H1 (cell line): ENCODE data around the gene RNF225. TPM values are rescaled to one million over a fixed set of nuclear protein-coding genes. Genes with fewer than 3 reads are reported as not detected.

Source experiments
- CTCF ChIA-PET: fragments of 300-600 bp; sonication (Branson Sonifier 250); formaldehyde crosslinking; loops from one replicate; lab custom pipeline; 2021; ENCODE audit not compliant: partially characterized antibody; lab: Charles Lee
- POLR2A ChIA-PET: fragments of 300-600 bp; sonication (Branson Sonifier 250); formaldehyde crosslinking; loops from one replicate; lab custom pipeline; 2021; ENCODE audit warnings: inconsistent platforms; ENCODE audit not compliant: partially characterized antibody; lab: Charles Lee
- DNase-seq, 2 experiments: peaks; one replicate each; pipeline versions ENCODE4 v3.0.0 to v3.0.0-alpha.2; 2010 to 2022; ENCODE audit warnings: low spot score in 2 of 2, low read depth in 1 of 2, mixed read lengths in 1 of 2
- FAIRE-seq: peaks from 2 replicates; lab custom pipeline; 2011; peaks lifted over from hg19 to GRCh38; lab: Jason Lieb, UNC
- H2AFZ ChIP-seq: 2 replicates; pipeline ENCODE4 v1.8.1; 2012; ENCODE audit warnings: low read length, inconsistent platforms
- H2AK5ac ChIP-seq: 2 replicates; pipeline ENCODE4 v1.6.1; 2013; ENCODE audit warnings: low read depth, low read length
- H2BK120ac ChIP-seq: replicated peaks from 2 replicates; pipeline ENCODE3; 2013; ENCODE audit warnings: low read depth, low read length, inconsistent platforms
- H2BK12ac ChIP-seq: 2 replicates; pipeline ENCODE4 v1.6.1; 2013; ENCODE audit warnings: low read depth, low read length
- H2BK15ac ChIP-seq: 2 replicates; pipeline ENCODE4 v1.6.1; 2013; ENCODE audit warnings: low read length
- H2BK20ac ChIP-seq: 2 replicates; pipeline ENCODE4 v1.6.1; 2013; ENCODE audit warnings: low read length
- H2BK5ac ChIP-seq: 2 replicates; pipeline ENCODE4 v1.6.1; 2013; ENCODE audit warnings: low read depth, low read length
- H3K14ac ChIP-seq: 2 replicates; pipeline ENCODE4 v1.6.1; 2013; ENCODE audit warnings: inconsistent platforms; ENCODE audit not compliant: insufficient read length
- H3K18ac ChIP-seq: 2 replicates; pipeline ENCODE4 v1.6.1; 2013; ENCODE audit warnings: low read length; ENCODE audit errors: extremely low read depth
- H3K23ac ChIP-seq: 2 replicates; pipeline ENCODE4 v1.6.1; 2013; ENCODE audit warnings: inconsistent platforms; ENCODE audit not compliant: insufficient read length
- H3K23me2 ChIP-seq: 2 replicates; pipeline ENCODE4 v1.6.1; 2013; ENCODE audit warnings: low read depth, low read length
- H3K27ac ChIP-seq: 2 replicates; pipeline ENCODE4 v1.6.1; 2011; ENCODE audit warnings: low read depth, low read length, inconsistent platforms
- H3K27me3 ChIP-seq, 4 experiments: replicated peaks in 1 of 4; 1 replicate in 1 of 4; 2 replicates in 3 of 4; pipeline versions ENCODE4 v1.6.1 to v1.8.1; 2011 to 2013; ENCODE audit warnings: low read length in 3 of 4, mild to moderate bottlenecking in 3 of 4, inconsistent platforms in 2 of 4, mixed read lengths in 2 of 4, moderate library complexity in 1 of 4; ENCODE audit not compliant: control insufficient read depth in 3 of 4, insufficient read depth in 3 of 4; ENCODE audit errors: extremely low read depth in 1 of 4
- H3K36me3 ChIP-seq, 4 experiments: 2 replicates each; pipeline versions ENCODE4 v1.6.1 to v1.8.1; 2011 to 2013; ENCODE audit warnings: mild to moderate bottlenecking in 4 of 4, low read length in 3 of 4, moderate library complexity in 2 of 4, control low read depth in 1 of 4, inconsistent platforms in 1 of 4; ENCODE audit not compliant: insufficient read depth in 4 of 4, control insufficient read depth in 2 of 4
- H3K4ac ChIP-seq: replicated peaks from 2 replicates; pipeline ENCODE3; 2013; ENCODE audit warnings: low read length, low read depth, mixed read lengths, inconsistent platforms; ENCODE audit not compliant: insufficient read length
- H3K4me1 ChIP-seq, 4 experiments: replicated peaks in 1 of 4; 1 replicate in 1 of 4; 2 replicates in 3 of 4; pipeline versions ENCODE4 v1.6.1 to v1.8.1; 2011 to 2013; ENCODE audit warnings: low read length in 3 of 4, inconsistent platforms in 2 of 4, mixed read lengths in 1 of 4; ENCODE audit not compliant: insufficient read depth in 4 of 4, control insufficient read depth in 3 of 4
- H3K4me2 ChIP-seq, 2 experiments: 2 replicates each; pipeline versions ENCODE4 v1.6.1 to v1.8.1; 2011 to 2013; ENCODE audit warnings: low read depth in 2 of 2, low read length in 2 of 2, control low read depth in 1 of 2, inconsistent platforms in 1 of 2, mild to moderate bottlenecking in 1 of 2; ENCODE audit not compliant: insufficient read depth in 1 of 2
- H3K4me3 ChIP-seq, 4 experiments: fragments of 200-600, 300-600 bp in 1 of 4; sonication (generic), shearing (Covaris generic), sonication (Bioruptor Twin) in 1 of 4; 2 replicates each; pipeline versions ENCODE4 v1.5.1 to v1.8.1; 2011 to 2016; ENCODE audit warnings: low read length in 4 of 4, low read depth in 3 of 4, control low read depth in 2 of 4, inconsistent platforms in 2 of 4, mild to moderate bottlenecking in 2 of 4, mixed read lengths in 1 of 4, moderate library complexity in 1 of 4; ENCODE audit not compliant: insufficient read depth in 2 of 4; ENCODE audit errors: extremely low read depth in 1 of 4
- H3K56ac ChIP-seq: replicated peaks from 2 replicates; pipeline ENCODE3; 2013; ENCODE audit warnings: low read depth, mild to moderate bottlenecking, mixed read lengths, low read length, inconsistent platforms; ENCODE audit not compliant: insufficient read length
- H3K79me1 ChIP-seq: 2 replicates; pipeline ENCODE4 v1.6.1; 2013; ENCODE audit warnings: low read depth, low read length, control low read depth
- H3K79me2 ChIP-seq, 2 experiments: 2 replicates each; pipeline versions ENCODE4 v1.6.1 to v1.8.1; 2012 to 2013; ENCODE audit warnings: low read length in 2 of 2, mild to moderate bottlenecking in 2 of 2, inconsistent platforms in 1 of 2; ENCODE audit not compliant: insufficient read depth in 2 of 2, control insufficient read depth in 1 of 2
- H3K9ac ChIP-seq, 4 experiments: replicated peaks in 1 of 4; 1 replicate in 1 of 4; 2 replicates in 3 of 4; pipeline versions ENCODE4 v1.6.1 to v1.8.1; 2011 to 2013; ENCODE audit warnings: low read depth in 3 of 4, low read length in 3 of 4, control low read depth in 2 of 4, mild to moderate bottlenecking in 2 of 4, moderate library complexity in 2 of 4, inconsistent platforms in 1 of 4; ENCODE audit errors: extremely low read depth in 1 of 4
- H3K9me3 ChIP-seq, 2 experiments: 2 replicates each; pipeline versions ENCODE4 v1.6.1 to v1.8.1; 2012 to 2013; ENCODE audit warnings: mild to moderate bottlenecking in 2 of 2, moderate library complexity in 2 of 2, control low read depth in 1 of 2, inconsistent platforms in 1 of 2, low read depth in 1 of 2, low read length in 1 of 2, mixed read lengths in 1 of 2; ENCODE audit not compliant: insufficient read depth in 2 of 2
- H4K20me1 ChIP-seq, 2 experiments: replicated peaks in 1 of 2; 2 replicates each; pipeline versions ENCODE3 to v1.8.1; 2011 to 2013; ENCODE audit warnings: inconsistent platforms in 2 of 2, low read length in 2 of 2, mild to moderate bottlenecking in 1 of 2; ENCODE audit not compliant: insufficient read depth in 2 of 2, control insufficient read depth in 1 of 2
- H4K5ac ChIP-seq: 2 replicates; pipeline ENCODE4 v1.6.1; 2013; ENCODE audit warnings: low read length, low read depth, mixed read lengths, inconsistent platforms; ENCODE audit not compliant: insufficient read length
- H4K8ac ChIP-seq: 2 replicates; pipeline ENCODE4 v1.8.0; 2013; ENCODE audit warnings: mild to moderate bottlenecking, moderate library complexity, low read length, inconsistent platforms; ENCODE audit not compliant: insufficient read depth; ENCODE audit errors: extremely low read depth
- H4K91ac ChIP-seq: replicated peaks from 2 replicates; pipeline ENCODE3; 2013; ENCODE audit warnings: low read length, mixed read lengths, inconsistent platforms; ENCODE audit not compliant: insufficient read length
- RAD21 ChIP-seq, 2 experiments: IDR thresholded peaks in 1 of 2; conservative IDR thresholded peaks in 1 of 2; 2 replicates each; pipeline ENCODE4 v1.6.1; 2011; ENCODE audit warnings: low read depth in 2 of 2, low read length in 2 of 2, improper control_type of control experiment in 1 of 2, inconsistent platforms in 1 of 2, mild to moderate bottlenecking in 1 of 2, moderate library complexity in 1 of 2
- TEAD4 ChIP-seq: IDR thresholded peaks from 2 replicates; pipeline ENCODE4 v1.6.1; 2012; ENCODE audit warnings: low read depth, low read length, inconsistent platforms, mixed read lengths
- WGBS, 2 experiments: shearing (Covaris generic) in 1 of 2; methylation state at CpG; one replicate each; pipeline versions ENCODE4 v1.1.6 to v1.1.7; 2013 to 2015; ENCODE audit warnings: low lambda C conversion rate in 2 of 2, mixed read lengths in 2 of 2, inconsistent platforms in 1 of 2, low coverage in 1 of 2, missing lambda C conversion rate in 1 of 2; ENCODE audit not compliant: insufficient replicate concordance in 2 of 2, insufficient coverage in 1 of 2, insufficient read length in 1 of 2; ENCODE audit errors: extremely low coverage in 1 of 2, missing lambda C conversion rate in 1 of 2; 5-methylcytosine and 5-hydroxymethylcytosine counted together
- polyA plus RNA-seq, 7 experiments: library from polyadenylated mRNA; depleted of rRNA in 3 of 7; stranded (reverse) in 5 of 7; unstranded in 2 of 7; fragments of >200 nt in 5 of 7; fragments of 200-250 nt in 2 of 7; gene quantifications; 1 replicate in 5 of 7; 2 replicates in 1 of 7; 4 replicates in 1 of 7; pipeline versions ENCODE4 v1.2.1 to v1.2.3, GENCODE V29; 2011 to 2013; ENCODE audit warnings: missing spikeins in 2 of 7, mixed read lengths in 2 of 7
- total RNA-seq: library from RNA; stranded (reverse); fragmentation: NEBNext Ultra II Directional; extraction: Animal tissue kit (Norgen Biotek cat#: 25700); gene quantifications from 2 replicates; pipeline ENCODE4 v1.2.1, GENCODE V29; 2021
- TF ChIP-seq, protein P1 (sequence below), 3 experiments: IDR thresholded peaks; 1 replicate in 2 of 3; 2 replicates in 1 of 3; pipeline versions ENCODE4 v1.5.1 to v1.6.1; 2011; ENCODE audit warnings: low read length in 3 of 3, mild to moderate bottlenecking in 3 of 3, inconsistent platforms in 2 of 3, low read depth in 1 of 3, moderate library complexity in 1 of 3; ENCODE audit not compliant: insufficient read depth in 1 of 3; ENCODE audit errors: control extremely low read depth in 1 of 3
- TF ChIP-seq, protein P2 (sequence below): IDR thresholded peaks from 2 replicates; pipeline ENCODE4 v1.6.1; 2011; ENCODE audit warnings: low read length, improper control_type of control experiment

Gene RNF225
- total and polyA plus RNA-seq, 2 of the 8 experiments (the other 6 are each of a cell fraction or from before 2014, with no cell fraction given) = 0.17 to 1.0 TPM

DNA sequence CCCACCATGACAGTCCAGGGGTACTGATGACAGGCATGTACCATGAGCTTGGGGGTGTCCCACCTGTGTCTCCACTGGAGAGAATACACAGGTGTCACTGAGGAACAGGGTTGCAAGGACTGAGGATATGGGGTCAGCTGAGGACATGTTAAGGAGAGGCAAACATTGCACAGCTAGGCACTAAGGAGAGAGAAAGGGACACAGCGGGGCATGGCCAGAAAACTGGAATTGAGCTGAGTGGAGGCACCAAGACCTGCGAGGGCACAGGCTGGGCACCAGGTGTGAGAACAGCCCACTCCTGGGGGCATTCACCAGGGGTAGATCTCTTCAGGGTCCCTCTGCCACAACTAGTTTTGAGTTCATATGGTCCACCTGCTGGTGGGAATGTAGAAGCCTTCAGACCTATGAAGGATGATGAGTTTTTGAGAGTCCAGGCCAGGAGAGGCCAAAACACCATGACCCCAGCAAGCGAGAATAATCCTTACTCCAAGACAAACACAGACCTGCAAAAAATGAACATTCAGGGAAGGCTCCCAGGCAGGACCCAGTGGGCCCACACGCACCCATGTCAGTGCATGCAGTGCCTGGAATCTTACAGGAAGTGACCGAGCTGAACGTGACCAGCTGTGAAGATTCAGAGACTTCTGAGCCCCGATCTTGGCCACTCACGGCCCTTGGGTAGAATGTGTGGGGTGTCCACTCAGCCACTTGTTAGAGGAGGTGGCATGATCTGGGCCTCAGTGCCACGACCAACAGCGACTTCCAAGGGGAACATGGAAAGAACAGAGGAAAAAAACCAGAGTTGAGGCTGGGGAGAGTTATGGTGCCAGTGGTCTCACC lies 11.6 kb downstream of the RNF225 start:
- H2BK20ac ChIP-seq = no peak overlapping the region
- H3K14ac ChIP-seq = no peak overlapping the region
- 78% methylated on average over 10 of the region's 10 CpGs; no CpG with 5 or more reads in 1 of the 2 experiments for WGBS, 2 experiments
- H2BK120ac ChIP-seq = no peak overlapping the region
- no peak overlapping the region for H3K23ac ChIP-seq
- 0 out of 2 replicates have a peak overlapping the region, but pooled peaks have one; percentile 53 for H2BK15ac ChIP-seq
- DNase-seq (no peak), FAIRE-seq (no peak)
- H4K20me1 ChIP-seq = peaks cover 0 to 1% of the 10 kb centered on the region in 2 experiments
- H3K36me3 ChIP-seq = no peaks in the 10 kb centered on the region
- peak; percentile 89 for TF ChIP-seq TEAD4
- peak in 1 of 2 experiments; percentile 31; a peak in 1 of 4 replicates for TF ChIP-seq RAD21 (IDR thresholded peaks at IDR 0.05 in 1 of 2, conservative IDR thresholded peaks at IDR 0.05 in 1 of 2; ENCODE audit: low read depth in 2 of 2, low read length in 2 of 2)
- TF ChIP-seq, protein P1, sequence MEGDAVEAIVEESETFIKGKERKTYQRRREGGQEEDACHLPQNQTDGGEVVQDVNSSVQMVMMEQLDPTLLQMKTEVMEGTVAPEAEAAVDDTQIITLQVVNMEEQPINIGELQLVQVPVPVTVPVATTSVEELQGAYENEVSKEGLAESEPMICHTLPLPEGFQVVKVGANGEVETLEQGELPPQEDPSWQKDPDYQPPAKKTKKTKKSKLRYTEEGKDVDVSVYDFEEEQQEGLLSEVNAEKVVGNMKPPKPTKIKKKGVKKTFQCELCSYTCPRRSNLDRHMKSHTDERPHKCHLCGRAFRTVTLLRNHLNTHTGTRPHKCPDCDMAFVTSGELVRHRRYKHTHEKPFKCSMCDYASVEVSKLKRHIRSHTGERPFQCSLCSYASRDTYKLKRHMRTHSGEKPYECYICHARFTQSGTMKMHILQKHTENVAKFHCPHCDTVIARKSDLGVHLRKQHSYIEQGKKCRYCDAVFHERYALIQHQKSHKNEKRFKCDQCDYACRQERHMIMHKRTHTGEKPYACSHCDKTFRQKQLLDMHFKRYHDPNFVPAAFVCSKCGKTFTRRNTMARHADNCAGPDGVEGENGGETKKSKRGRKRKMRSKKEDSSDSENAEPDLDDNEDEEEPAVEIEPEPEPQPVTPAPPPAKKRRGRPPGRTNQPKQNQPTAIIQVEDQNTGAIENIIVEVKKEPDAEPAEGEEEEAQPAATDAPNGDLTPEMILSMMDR (IDR thresholded peaks at IDR 0.05; ENCODE audit: control extremely low read depth in 1 of 3, insufficient read depth in 1 of 3, low read depth in 1 of 3, low read length in 3 of 3) = peak in 1 of 3 experiments; percentile 38; a peak in 2 of 4 replicates
- TF ChIP-seq, protein P2, sequence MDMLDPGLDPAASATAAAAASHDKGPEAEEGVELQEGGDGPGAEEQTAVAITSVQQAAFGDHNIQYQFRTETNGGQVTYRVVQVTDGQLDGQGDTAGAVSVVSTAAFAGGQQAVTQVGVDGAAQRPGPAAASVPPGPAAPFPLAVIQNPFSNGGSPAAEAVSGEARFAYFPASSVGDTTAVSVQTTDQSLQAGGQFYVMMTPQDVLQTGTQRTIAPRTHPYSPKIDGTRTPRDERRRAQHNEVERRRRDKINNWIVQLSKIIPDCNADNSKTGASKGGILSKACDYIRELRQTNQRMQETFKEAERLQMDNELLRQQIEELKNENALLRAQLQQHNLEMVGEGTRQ = no peak
- H3K4me3 ChIP-seq = peak overlapping the region; percentile 76 to 85 (median 80); a peak in 6 of 8 replicates
- ChIA-PET CTCF (interaction anchor here (0.6 to 1.4 kb wide), 5 partner anchors 11 to 188 kb away, joined by 3 to 5 read pairs (median 3); no protein-coding TSS in a partner anchor), POLR2A (interaction anchor here (0.9 to 1.8 kb wide), 5 partner anchors 11 to 45 kb away, joined by 3 to 7 read pairs (median 4); partner anchors contain the start of genes RNF225 and ZNF497)
- peak overlapping the region; percentile 94 to 95 for H3K4me2 ChIP-seq
- no peak overlapping the region for H2AK5ac ChIP-seq
- H3K9me3 ChIP-seq = no peaks in the 10 kb centered on the region
- peaks cover 0 to 18% (median 9%) of the 10 kb centered on the region in 4 experiments; a peak in 5 of 7 replicates for H3K4me1 ChIP-seq
- 0 out of 2 replicates have a peak, but pooled peaks cover 5% of the 10 kb centered on the region for H3K79me1 ChIP-seq
- no peak overlapping the region for H3K18ac ChIP-seq
- H4K91ac ChIP-seq = peak overlapping the region; percentile 37
- H3K27me3 ChIP-seq = peaks cover 0 to 7% (median 1%) of the 10 kb centered on the region in 4 experiments; a peak in 2 of 7 replicates
- no peak overlapping the region for H3K56ac ChIP-seq
- H4K5ac ChIP-seq = no peak overlapping the region
- H2BK5ac ChIP-seq = 0 out of 2 replicates have a peak overlapping the region, but pooled peaks have one; percentile 82
- no peak overlapping the region for H4K8ac ChIP-seq
- H3K27ac ChIP-seq = no peak overlapping the region; the same call in 1 of the 2 replicates
- H3K4ac ChIP-seq = no peak overlapping the region
- no peaks in the 10 kb centered on the region for H3K79me2 ChIP-seq
- no peak overlapping the region for H2AFZ ChIP-seq
- H2BK12ac ChIP-seq = no peak overlapping the region
- peaks cover 14% of the 10 kb centered on the region for H3K23me2 ChIP-seq
- peak overlapping the region in 2 of 4 experiments; percentile 75 to 78; a peak in 4 of 7 replicates for H3K9ac ChIP-seq
